B cell (primary cell): ENCODE measurements around the gene PLEKHO2. TPM values are rescaled to one million over a fixed set of nuclear protein-coding genes. Genes with fewer than 3 reads are reported as not detected.

Experiments used
- ATAC-seq: fragments of 200-7000 bp; cut with Tn5 transposase; one replicate; pipeline ENCODE4 v1.10.0; 2021; ENCODE audit warnings: low read depth, mild to moderate bottlenecking, moderate number of reproducible peaks, moderate library complexity
- CTCF ChIA-PET: fragments of 350-600 bp; sonication (Branson Sonifier 250); formaldehyde crosslinking; loops from one replicate; lab custom pipeline; 2021; ENCODE audit warnings: antibody characterized with exemption, inconsistent platforms; lab: Charles Lee
- POLR2A ChIA-PET: fragments of 350-600 bp; sonication (Branson Sonifier 250); formaldehyde crosslinking; loops from one replicate; lab custom pipeline; 2021; ENCODE audit warnings: antibody characterized with exemption; lab: Charles Lee
- DNase-seq: peaks from one replicate; pipeline ENCODE4 v3.0.0; 2013
- H2AFZ ChIP-seq: 2 replicates; pipeline ENCODE4 v1.6.1; 2012; ENCODE audit warnings: mild to moderate bottlenecking, low read depth, low read length; ENCODE audit not compliant: insufficient read depth, poor library complexity, severe bottlenecking
- H3K27ac ChIP-seq, 2 donors: 1 replicate in 1 of 2; 2 replicates in 1 of 2; pipeline ENCODE4 v1.5.1; 2012 to 2013; ENCODE audit warnings: low read length in 2 of 2, mild to moderate bottlenecking in 2 of 2, moderate library complexity in 1 of 2
- H3K27me3 ChIP-seq, 4 experiments: fragments of 200-600 bp in 1 of 4; sonication (generic) in 1 of 4; replicated peaks in 1 of 4; 1 replicate in 2 of 4; 2 replicates in 2 of 4; pipeline versions ENCODE4 v1.6.1 to v1.7.0; 2013 to 2016; ENCODE audit warnings: low read length in 3 of 4, mild to moderate bottlenecking in 2 of 4, mixed read lengths in 1 of 4, moderate library complexity in 1 of 4; ENCODE audit not compliant: insufficient read depth in 4 of 4, control insufficient read depth in 3 of 4; ENCODE audit errors: control extremely low read depth in 1 of 4
- H3K36me3 ChIP-seq, 2 experiments: replicated peaks in 1 of 2; 1 replicate in 1 of 2; 2 replicates in 1 of 2; pipeline versions ENCODE4 v1.6.1 to v1.7.1; 2013; ENCODE audit warnings: low read length in 1 of 2; ENCODE audit not compliant: insufficient read depth in 2 of 2, control insufficient read depth in 1 of 2; ENCODE audit errors: control extremely low read depth in 1 of 2, extremely low read depth in 1 of 2
- H3K4me1 ChIP-seq, 2 donors: fragments of 200-600 bp in 1 of 2; sonication (generic) in 1 of 2; 1 replicate in 1 of 2; 2 replicates in 1 of 2; pipeline versions ENCODE4 v1.5.1 to v1.6.1; 2013 to 2017; ENCODE audit warnings: low read length in 2 of 2; ENCODE audit not compliant: control insufficient read depth in 2 of 2, insufficient read depth in 2 of 2
- H3K4me2 ChIP-seq: replicated peaks from 2 replicates; pipeline ENCODE3; 2012; ENCODE audit warnings: mild to moderate bottlenecking, low read depth, low read length; ENCODE audit not compliant: poor library complexity, severe bottlenecking
- H3K4me3 ChIP-seq, 5 experiments: fragments of 200-600 bp in 1 of 5; sonication (generic) in 1 of 5; 1 replicate in 3 of 5; 2 replicates in 2 of 5; pipeline versions ENCODE4 v1.5.1 to v1.7.0; 2011 to 2016; ENCODE audit warnings: low read length in 4 of 5, mild to moderate bottlenecking in 4 of 5, low read depth in 2 of 5, control low read depth in 1 of 5, moderate library complexity in 1 of 5; ENCODE audit not compliant: insufficient read depth in 1 of 5; ENCODE audit errors: control extremely low read depth in 1 of 5, extremely low read depth in 1 of 5
- H3K79me2 ChIP-seq: fragments of 200-600 bp; sonication (generic); one replicate; pipeline ENCODE4 v1.6.0; 2016; ENCODE audit warnings: low read length; ENCODE audit not compliant: control insufficient read depth, insufficient read depth
- H3K9ac ChIP-seq: fragments of 200-600 bp; sonication (generic); 2 replicates; pipeline ENCODE4 v1.6.1; 2017; ENCODE audit warnings: mild to moderate bottlenecking, low read length, moderate library complexity
- H3K9me3 ChIP-seq, 3 donors: one replicate each; pipeline versions ENCODE4 v1.6.1 to v1.7.1; 2013; ENCODE audit warnings: low read length in 2 of 3; ENCODE audit not compliant: control insufficient read depth in 2 of 3, insufficient read depth in 1 of 3; ENCODE audit errors: control extremely low read depth in 1 of 3
- H4K20me1 ChIP-seq: 2 replicates; pipeline ENCODE4 v1.6.0; 2012; ENCODE audit warnings: mild to moderate bottlenecking, low read length; ENCODE audit not compliant: insufficient read depth, control insufficient read depth, poor library complexity, severe bottlenecking
- H3K27ac Mint-ChIP-seq: one replicate; pipeline ENCODE4 v1.8.0; 2021; ENCODE audit warnings: mixed read lengths
- H3K27me3 Mint-ChIP-seq: one replicate; pipeline ENCODE4 v1.8.0; 2021; ENCODE audit warnings: mixed read lengths
- H3K4me1 Mint-ChIP-seq: one replicate; pipeline ENCODE4 v1.8.0; 2021; ENCODE audit warnings: mixed read lengths
- H3K4me3 Mint-ChIP-seq: one replicate; pipeline ENCODE4 v1.8.0; 2021; ENCODE audit warnings: mixed read lengths
- H3K9me3 Mint-ChIP-seq: one replicate; pipeline ENCODE4 v1.8.0; 2022; ENCODE audit warnings: mixed read lengths; ENCODE audit not compliant: insufficient read depth
- CTCF ChIP-seq: fragments of 200-600 bp; IDR thresholded peaks from one replicate; pipeline ENCODE4 v1.8.0; 2022; ENCODE audit warnings: antibody characterized with exemption, mild to moderate bottlenecking
- EZH2 ChIP-seq: IDR thresholded peaks from 2 replicates; pipeline ENCODE4 v1.6.1; 2012; ENCODE audit warnings: borderline replicate concordance, low read depth, mild to moderate bottlenecking, moderate library complexity, low read length; ENCODE audit not compliant: insufficient read depth, poor library complexity, severe bottlenecking
- WGBS: methylation state at CpG from one replicate; pipeline ENCODE4 v1.1.5; 2013; ENCODE audit warnings: missing lambda C conversion rate; ENCODE audit not compliant: insufficient coverage; 5-methylcytosine and 5-hydroxymethylcytosine counted together
- intact Hi-C: fragments of 100-400 bp; cut with micrococcal nuclease; formaldehyde crosslinking; loops from one replicate; pipeline ENCODE4 v1.10.0; 2022
- polyA plus RNA-seq: library from polyadenylated mRNA; depleted of rRNA; stranded (reverse); fragments of >200 nt; gene quantifications from 2 replicates; pipeline ENCODE4 v1.2.3, GENCODE V29; 2012
- total RNA-seq, 2 donors: library from RNA; stranded (reverse); fragments of 120-200 nt in 1 of 2; gene quantifications; 1 replicate in 1 of 2; 2 replicates in 1 of 2; pipeline versions ENCODE4 v1.2.3 to v1.2.4, GENCODE V29; 2013 to 2022

Gene PLEKHO2
- total and polyA plus RNA-seq, 2 donors (not counting 1 experiment from before 2014, with no cell fraction given): 13.7 to 23.1 TPM

GRCh38 chr15:64841060-64841343 lies 713 bp upstream of the PLEKHO2 start:
- no peak for TF ChIP-seq EZH2
- TF ChIP-seq CTCF: no peak
- Histone ChIP-seq H3K4me2 (peak overlapping the region; percentile 96), H2AFZ (peak overlapping the region; percentile 68), H3K9ac (peak overlapping the region; percentile 59), H3K4me1 (peaks cover 43 to 51% of the 10 kb centered on the region in 2 donors), H3K9me3 (no peaks in the 10 kb centered on the region), H3K36me3 (no peaks in the 10 kb centered on the region), H3K4me3 (peak overlapping the region; percentile 4 to 86 (median 67)), H4K20me1 (peaks cover 27% of the 10 kb centered on the region), H3K27me3 (no peaks in the 10 kb centered on the region), H3K27ac (peak overlapping the region; percentile 61 to 63), H3K79me2 (peaks cover 42% of the 10 kb centered on the region)
- peak overlapping the region; percentile 91 for H3K4me3 Mint-ChIP-seq
- H3K4me1 Mint-ChIP-seq: peaks cover 58% of the 10 kb centered on the region
- ATAC-seq: no peak
- WGBS: 2% methylated on average over 11 of the region's 12 CpGs
- POLR2A ChIA-PET: interaction anchor here (0.7 to 3.0 kb wide), 5 partner anchors 14 to 1431 kb away, joined by 4 to 32 read pairs (median 6); partner anchors contain the start of gene PIF1
- CTCF ChIA-PET: interaction anchor here (0.7 to 7.5 kb wide), 9 partner anchors 9 to 133 kb away, joined by 3 to 81 read pairs (median 4); partner anchors contain the start of gene PIF1
- DNase-seq: no peak
- peak overlapping the region; percentile 84 for H3K27ac Mint-ChIP-seq
- no peaks in the 10 kb centered on the region for H3K27me3 Mint-ChIP-seq
- no peaks in the 10 kb centered on the region for H3K9me3 Mint-ChIP-seq
- intact Hi-C loops: loop anchor here (1.0 to 5.0 kb wide), 3 partner anchors 16 to 151 kb away; partner anchors contain the start of gene PIF1
